CD4-positive, alpha-beta T cell treated with Interleukin-17A for 4 hours (primary cell): ENCODE data around the gene CD8B2.
"Not testable (repeated sequence)": the region's sequence is repeated elsewhere in the genome, so short reads cannot be mapped to it uniquely, and the experiment has no call there.

Source experiments
- DNase-seq: peaks from one replicate; pipeline ENCODE4 v3.0.0-alpha.2; 2020; ENCODE audit warnings: mixed read lengths

Gene CD8B2

DNA sequence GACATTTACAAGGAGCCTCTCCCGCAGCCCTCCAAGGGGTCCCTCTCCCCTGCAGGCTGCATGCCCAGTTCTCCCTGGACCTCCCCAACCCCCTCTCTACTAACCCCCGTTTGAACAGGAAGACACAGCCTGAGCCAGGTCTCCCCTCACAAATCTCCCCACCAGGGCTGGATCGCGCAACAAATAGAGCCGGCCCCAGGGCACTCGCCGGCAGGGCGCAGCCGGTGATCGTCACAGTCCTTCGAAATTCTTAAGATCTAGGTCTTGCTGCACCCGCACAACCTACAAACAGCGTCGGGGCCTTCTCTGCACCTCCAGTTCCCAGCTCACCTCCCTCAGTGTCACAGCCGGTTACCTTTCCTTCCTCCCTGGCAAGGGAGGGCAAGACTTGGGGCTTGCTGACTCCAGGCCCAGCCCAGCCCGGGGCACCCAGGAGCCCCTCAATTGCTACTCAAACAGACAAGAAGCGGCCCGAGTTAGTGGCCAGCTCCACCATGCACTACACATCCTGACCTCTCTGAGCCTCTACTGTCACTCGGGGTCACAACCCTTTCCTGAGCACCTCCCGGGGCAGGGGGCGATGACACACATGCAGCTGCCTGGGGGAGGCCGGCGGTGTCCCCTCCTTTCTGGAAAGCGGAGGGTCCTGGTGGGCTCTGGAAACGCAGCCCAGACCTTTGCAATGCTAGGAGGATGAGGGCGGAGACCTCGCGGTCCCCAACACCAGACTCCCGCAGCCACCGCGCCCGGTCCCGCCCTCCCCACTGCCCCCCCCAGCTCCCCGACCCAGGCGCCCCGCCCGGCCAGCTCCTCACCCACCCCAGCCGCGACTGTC lies at the start of gene CD8B2:
Gene CD8B2 (plus strand): TSS at position 814 of the 835 bp plus-strand sequence. CDS start 63 bp downstream, outside the sequence.
- not testable (repeated sequence) for DNase-seq

DNA sequence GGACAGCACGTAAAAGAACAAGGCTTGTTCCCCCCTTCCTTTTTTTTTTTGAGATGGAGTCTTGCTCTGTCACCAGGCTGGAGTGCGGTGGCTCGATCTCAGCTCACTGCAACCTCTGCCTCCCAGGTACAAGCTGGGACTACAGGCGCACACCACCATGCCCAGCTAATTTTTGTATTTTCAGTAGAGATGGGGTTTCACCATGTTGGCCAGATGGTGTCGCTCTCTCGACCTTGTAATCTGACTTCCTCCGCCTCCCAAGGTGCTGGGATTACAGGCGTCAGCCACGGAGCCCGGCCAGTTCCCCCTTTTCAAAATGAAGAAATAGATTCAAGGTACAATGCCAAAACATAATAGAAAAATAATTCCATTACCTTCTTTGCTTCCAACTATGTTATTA lies 25.3 kb upstream of the CD8B2 start:
- peak; percentile 7 for DNase-seq

DNA sequence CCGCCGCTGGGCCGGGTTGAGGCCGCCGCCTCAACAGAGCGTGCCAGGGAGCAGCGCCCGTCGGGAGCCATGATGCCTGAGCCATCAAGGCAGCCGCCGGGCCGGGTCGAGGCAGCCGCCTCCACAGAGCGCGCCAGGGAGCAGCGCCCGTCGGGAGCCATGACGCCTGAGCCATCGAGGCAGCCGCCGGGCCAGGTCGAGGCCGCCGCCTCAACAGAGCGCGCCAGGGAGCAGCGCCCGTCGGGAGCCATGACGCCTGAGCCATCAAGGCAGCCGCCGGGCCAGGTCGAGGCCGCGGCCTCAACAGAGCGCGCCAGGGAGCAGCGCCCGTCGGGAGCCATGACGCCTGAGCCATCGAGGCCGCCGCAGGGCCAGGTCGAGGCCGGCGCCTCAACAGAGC lies 19.6 kb upstream of the CD8B2 start:
- not testable (repeated sequence) for DNase-seq

DNA sequence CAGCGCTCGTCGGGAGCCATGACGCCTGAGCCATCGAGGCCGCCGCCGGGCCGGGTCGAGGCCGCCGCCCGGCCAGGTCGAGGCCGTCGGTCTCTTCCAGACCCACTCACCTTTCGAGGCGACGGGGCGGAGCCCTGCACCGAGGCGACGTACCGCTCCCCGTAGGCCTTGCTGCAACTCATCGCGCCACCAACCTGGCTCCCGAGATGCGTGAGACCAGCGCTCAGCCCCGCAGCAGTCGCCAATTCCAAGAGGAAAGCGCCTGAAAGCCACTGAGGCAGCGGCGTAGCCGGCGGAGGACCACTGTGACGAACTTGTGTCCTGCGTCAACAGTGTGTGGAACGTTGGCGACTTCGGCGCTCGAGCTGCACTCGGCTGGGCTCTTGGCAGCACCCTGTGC lies 19.1 kb upstream of the CD8B2 start, which contains the start of gene RGPD3:
Gene RGPD3 (minus strand): TSS at position 307 of the 400 bp plus-strand sequence. CDS start 125 bp downstream, at position 182.
- DNase-seq, result not testable (repeated sequence)

DNA sequence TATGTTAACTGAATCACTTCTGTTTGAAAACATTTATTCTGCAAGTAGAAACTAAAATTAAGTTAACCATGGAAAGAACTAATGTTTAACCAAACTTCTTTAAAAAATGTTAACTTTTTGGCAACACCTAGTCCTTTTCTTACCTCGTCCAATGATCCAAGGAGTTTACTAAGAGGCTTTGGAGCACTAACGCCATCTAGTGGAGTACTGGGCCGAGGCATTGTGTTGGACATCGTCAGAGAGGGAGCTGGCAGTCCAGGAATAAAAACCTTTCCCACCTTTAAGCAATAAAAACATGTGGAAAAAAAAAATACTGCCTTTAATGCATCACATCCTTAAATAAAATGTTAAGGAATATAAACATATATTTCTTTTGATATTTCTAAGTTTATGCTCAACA lies 16.5 kb upstream of the CD8B2 start:
- not testable (repeated sequence) for DNase-seq

DNA sequence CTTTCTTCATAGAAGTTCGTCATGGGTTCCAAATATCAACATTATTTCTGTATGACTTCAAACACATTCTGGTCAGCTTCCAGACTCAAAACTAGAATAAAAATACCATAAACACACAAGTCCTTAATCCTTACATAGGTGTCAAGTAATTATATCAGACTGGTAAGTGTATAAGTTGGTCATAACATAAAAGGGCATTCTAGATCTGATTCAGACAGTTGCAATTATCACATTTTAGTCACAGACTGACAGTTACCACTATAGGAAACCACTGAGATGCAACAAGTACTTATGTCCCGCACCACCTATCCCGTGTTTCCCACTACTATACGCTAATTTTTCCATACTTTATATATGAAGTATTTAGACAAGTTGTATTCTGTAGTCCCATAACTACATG lies 9.5 kb upstream of the CD8B2 start:
- DNase-seq, result not testable (repeated sequence)

DNA sequence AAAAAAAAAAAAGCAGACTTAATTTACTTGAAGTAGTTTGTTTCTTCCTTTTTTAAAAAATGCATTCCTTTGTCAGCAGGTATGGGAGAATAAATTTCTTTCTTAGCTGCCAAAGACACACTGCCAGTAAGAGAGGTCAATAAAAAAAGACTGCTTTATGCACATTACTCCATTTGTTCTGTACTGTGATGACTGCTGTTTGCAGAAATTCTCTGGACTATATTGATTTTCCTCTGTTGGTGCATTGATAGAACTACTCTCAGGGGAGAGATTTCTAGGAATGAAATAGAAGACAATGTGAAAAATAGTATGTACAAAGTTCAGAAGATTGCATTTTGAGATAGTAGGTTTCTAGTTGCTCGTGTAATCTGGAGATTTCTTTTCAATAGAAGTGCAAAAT lies 7.6 kb upstream of the CD8B2 start:
- not testable (repeated sequence) for DNase-seq

DNA sequence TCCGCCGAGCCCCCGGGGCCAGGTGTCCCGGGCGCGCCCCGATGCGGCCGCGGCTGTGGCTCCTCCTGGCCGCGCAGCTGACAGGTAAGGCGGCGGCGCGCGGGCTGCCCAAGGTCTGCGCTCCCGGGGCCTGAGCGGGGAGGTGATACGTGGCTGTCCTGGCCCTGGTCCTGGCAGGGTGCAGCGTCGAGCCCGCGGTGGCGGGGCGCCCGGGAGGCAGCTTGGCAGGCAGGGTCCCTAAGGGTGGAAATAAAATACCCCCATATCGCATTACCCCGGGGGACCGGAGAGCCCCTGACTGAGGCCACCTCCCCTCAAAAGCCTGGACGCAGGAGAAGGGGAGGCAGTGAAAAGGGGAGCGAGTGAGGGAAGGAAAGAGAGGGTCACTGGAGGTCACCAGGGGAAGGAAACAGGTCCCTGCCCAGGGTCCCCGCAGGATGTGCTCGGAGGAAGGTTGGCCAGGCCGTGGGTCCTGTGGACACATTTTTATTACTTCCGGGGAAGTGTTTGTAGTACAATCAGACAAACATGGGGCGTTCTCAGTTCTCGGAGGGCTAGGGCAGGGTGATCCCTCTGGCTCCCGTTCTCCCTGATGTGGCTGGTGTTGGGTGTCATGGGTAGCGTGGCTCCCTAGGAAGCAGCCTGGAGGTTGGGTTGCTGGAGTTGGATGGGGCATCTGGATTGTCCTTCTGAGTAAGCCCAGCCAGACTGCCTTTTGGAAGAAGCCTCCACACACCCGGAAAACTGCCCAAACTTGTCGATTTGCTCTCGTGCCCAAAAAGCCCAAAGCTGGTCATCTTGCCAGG lies 425 bp downstream of the CD8B2 start:
- DNase-seq, result not testable (repeated sequence)

DNA sequence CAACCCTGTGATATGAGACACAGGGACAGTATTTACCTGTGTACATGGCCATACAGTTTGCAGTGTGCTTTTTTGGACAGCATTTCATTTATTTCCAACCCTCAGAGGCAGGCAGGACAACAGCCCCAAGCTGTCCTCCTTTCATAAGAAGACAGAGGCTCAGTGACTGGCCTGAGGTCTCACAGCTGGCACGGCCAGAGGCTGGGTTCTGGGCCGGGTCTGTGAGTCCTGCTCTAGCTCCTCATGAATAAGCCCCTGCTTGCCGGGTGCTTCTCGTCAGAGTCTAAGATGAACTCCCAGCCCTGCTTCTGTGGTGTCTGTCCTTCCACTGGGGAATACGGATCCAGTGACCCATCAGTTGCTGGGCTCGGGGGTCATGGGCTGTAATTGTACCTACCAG lies 2.5 kb downstream of the CD8B2 start:
- DNase-seq, result not testable (repeated sequence)

DNA sequence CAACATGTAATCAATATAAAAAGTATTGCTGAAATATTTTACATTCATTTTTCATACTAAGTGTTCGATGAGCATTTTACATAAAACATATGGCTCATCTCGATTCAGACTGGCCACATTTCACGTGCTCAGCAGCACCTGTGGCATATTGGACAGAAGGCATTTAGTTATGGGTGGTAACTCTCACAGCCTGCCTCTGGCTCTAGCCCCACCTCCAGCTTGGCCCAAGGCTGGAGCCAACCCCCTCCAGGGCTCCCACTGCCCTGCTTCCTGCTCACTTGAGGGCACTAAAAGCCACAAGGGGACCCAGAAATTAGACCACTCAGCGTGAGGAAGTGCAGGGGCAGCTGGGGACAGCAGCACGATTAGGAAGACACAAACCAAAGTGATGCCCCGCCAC lies 5.2 kb downstream of the CD8B2 start:
- not testable (repeated sequence) for DNase-seq

DNA sequence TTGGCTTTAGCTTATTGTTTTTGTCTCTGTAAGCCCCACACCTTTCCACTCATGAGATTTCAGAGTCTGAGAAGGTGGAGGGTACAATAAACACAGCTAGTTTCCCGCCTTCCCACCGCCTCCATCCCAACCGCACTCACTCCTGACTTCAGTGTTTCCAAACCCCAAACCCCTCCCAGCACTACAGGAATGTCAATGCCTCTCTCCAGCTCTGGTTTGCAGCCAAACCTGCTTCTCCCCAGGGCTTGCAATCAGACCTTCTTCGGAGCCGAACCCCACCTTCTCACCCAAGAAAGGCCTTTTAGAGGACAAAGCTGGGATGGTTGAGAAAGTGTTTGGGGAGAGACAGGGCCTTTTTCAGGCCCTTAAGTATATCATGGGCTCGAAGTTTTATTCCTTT lies 5.7 kb downstream of the CD8B2 start:
- DNase-seq, result not testable (repeated sequence)

DNA sequence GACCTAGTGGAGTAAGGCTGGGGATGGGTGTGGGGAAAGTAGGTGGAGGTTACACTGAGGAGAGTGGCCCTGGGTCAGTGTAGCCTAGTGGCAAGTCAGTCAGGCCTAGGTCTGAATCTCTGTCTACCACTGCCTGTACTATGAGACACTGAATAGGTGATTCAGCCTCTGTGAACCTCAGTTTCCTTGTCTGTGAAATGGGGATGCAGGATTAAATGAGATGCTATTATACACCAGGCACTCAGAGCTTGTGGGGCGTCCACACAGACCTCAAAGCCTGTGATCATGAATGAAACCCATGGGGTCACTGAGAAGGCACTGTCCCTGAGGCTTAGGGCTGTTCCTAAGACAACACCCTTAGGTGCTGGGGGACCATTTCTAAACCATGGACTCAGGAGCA lies 11.4 kb downstream of the CD8B2 start:
- DNase-seq, result not testable (repeated sequence)

DNA sequence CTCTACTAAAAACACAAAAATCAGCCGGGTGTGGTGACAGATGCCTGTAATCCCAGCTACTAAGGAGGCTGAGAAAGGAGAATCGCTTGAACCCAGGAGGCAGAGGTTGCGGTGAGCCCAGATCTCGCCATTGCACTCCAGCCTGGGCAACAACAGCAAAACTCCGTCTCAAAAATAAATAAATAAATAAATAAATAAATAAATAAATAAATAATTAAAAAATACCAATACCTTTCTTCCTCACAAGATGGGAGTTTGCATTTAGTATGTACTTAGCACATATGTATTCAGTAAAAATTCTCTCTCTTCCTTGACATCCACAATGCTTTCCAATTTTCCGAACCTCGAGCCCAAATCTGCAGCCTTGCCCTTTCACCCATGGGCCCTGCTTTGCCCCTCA lies 13.2 kb downstream of the CD8B2 start:
- not testable (repeated sequence) for DNase-seq

DNA sequence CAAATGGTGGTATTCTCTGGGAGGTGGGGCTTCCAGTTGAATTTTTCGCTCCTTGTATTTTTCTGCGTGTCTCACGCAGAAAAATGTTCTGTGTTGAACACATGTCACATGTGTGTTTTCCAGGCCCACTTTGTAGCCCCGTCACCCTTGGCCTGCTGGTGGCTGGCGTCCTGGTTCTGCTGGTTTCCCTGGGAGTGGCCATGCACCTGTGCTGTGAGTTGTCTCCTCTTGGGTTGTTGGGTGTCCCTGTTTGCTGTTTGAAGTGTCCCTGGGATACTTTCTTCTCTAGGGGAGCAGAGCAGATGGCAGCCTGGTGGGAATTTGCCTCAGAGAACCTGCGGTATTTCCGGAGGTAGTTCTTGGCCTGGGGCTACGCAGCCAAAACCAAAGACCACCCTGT lies 15.2 kb downstream of the CD8B2 start:
- not testable (repeated sequence) for DNase-seq

DNA sequence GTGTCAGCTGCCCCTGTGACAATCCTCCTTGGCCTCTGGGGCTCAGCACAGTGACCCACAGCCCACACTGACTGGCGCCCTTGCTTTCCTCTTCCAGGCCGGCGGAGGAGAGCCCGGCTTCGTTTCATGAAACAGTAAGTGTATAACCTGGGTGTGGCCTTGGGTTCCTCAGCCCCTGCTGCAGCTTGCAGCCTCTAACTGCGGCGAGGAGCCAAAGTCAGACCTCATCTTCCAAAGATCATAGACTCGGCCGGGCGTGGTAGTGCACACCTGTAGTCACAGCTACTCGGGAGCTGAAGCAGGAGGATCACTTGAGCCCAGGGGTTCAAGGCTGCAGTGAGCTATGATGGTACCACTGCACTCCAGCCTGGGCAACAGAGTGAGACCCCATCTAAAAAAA lies 17.0 kb downstream of the CD8B2 start:
- DNase-seq, result not testable (repeated sequence)

DNA sequence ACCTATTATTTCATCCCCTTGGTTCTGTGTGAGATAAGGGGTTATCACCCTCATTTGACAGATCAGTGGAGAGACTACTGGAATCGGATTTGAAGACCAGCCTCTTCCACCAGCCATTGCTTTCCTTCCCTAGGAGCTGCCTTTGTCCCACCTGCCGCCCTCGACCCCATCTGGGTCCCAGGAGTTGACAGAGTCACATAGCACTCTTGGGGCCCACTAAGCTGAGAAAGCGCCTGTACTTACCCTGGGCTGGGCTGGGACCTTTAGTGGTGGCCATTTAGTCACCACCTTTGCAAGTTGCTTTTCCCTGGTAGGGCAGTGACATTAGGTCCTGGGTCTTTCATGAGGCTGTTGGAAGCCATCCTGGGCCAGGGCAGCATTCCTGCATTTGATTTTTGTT lies 17.6 kb downstream of the CD8B2 start:
- DNase-seq, result not testable (repeated sequence)

DNA sequence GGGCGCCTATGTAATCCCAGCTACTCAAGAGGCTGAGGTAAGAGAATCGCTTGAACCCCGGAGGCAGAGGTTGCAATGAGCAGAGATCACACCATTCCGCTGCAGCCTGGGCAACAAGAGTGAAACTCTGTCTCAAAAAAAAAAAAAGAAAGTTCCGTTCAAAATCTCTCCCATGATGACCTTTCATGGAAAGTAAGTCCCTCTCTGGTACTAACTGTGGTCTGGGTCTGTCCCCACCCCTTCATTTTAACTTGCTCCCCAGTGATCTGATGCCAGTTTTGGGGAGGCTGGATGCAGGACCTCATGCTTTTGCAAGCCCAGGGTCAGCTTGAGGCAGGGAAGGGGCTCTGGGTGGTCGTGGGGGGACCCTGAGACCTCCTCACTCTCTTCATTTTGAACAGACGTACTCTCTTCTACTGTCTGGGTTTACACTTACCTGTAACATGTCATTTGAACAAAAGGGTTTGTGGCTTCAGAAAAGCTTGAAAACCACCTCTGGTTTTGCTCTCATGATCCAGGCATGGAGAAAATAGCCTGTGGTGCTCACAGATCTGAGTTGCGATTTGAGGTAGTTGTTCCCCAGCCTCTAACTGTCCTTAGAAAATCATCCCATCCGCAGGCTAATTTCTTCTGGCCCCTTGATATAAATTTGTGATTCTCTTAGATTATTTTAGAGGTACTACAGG lies 19.0 kb downstream of the CD8B2 start:
- DNase-seq, result not testable (repeated sequence)

DNA sequence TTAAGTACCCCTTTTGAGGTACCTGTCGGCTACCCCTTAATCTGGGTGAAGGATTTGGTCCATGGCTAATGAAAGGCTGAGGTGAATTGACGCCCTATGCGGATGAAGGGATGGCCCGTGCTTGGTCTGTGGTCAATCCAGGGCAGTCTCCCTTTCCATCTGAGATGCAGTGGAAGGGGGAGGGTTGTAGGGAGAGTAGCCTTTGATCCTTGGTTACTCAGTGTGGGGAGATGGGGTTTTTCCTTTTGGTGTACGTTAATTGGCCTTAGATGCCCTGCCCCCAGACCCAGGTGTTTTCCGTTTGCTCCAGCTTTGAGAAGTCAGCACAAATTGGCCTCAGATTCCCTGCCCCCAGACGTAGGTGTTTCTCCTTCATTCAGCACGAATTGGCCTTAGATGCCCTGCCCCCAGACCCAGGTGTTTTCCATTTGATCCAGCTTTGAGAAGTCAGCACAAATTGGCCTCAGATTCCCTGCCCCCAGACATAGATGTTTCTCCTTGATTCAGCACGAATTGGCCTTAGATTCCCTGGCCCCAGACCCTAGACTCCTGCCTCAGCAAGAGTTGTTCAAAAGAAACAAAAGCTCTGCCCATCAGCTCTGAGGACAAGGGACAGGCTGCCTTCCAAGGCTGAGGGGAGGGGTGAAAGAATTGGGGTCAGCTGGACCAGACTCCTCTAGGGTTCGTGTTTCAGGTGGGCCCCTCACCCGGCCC lies 21.7 kb downstream of the CD8B2 start:
- DNase-seq, result not testable (repeated sequence)

DNA sequence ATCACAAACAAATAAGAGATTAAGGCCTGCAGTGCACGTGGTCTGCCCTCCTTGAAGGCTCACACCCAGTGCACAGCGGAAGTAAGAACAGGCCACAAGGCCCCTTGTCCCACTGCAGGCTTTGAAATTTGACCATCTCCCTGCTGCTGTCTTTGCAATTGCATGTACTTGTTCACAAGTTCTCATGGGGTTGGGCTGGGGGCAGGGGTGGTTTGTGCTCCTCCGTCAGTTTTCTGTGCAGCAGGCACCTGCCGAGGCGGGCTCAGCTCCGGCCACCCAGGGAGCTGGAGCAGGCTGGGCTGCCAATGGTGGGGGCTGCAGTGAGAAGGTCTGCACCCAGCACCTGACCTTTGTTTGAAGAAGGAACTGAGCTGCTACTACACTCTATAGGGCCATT lies 22.2 kb downstream of the CD8B2 start:
- DNase-seq, result not testable (repeated sequence)

DNA sequence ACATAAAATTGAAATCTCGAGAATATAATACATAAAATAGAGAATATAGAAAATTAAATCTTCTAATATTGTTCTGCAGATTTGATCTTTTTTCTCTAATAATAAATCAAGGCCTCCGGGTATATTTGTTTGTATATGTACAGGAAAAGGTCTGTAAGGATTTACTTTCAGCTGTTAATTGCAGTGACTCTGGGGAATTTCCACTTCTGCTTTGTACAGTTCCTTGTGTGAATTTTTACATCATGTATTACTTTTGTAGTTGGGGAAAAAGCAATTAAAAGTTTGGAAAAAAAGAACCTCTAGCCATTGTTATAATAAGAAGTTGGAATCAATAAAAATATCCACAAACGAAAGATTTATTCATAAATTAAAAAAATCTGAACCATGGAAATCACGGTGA lies 23.6 kb downstream of the CD8B2 start:
- DNase-seq, result not testable (repeated sequence)

DNA sequence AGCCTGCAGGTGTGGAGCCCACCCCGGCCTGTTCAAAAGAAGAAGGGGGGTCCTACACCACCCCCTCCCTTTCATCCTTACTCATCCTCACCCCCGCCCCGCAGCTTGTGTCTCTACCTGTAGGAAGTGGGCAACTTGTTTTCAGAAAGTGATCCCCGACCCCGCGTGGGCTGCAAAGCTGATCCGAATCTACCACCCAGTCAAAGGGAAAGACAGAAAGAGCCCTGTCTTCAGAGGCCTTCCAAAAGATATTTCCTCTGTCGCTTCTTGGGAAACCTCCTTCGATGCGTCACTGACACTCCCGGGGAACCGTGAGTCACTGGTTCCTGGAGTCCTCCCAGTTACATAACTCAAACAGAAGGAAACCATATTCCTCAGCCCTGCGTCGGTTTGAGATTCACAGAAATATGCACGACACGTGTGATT lies 24.3 kb downstream of the CD8B2 start:
- peak; percentile 19 for DNase-seq

DNA sequence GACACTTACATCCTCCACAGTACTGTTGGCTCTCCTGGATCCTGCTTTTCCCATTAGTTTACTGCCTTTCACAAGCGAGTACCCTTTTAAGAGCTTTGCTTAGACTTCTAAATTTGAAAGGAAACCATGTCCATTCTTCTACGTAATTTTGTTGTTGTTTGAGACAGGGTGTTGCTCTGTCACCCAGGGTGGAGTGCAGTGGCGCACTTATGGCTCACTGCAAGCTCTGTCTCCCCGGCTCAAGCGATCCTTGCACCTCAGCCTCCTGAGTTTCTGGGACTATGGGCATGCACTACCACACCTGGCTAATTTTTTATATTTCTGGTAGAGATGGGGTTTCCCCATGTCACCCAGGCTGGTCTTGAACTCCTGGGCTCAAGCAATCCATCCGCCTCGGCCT lies 24.8 kb downstream of the CD8B2 start:
- not testable (repeated sequence) for DNase-seq
